Measurements from ENCODE around the gene PIH1D1. TPM values are rescaled to one million over a fixed set of nuclear protein-coding genes. Genes with fewer than 3 reads are reported as not detected.

PIH1D1 gene
- total and polyA plus RNA-seq, 2 experiments from 2014 or later, result 103 to 164 TPM

GRCh38 chr19:49418511-49418910 is 33.1 kb downstream of the PIH1D1 start:
- TF ChIP-seq POLR2AphosphoS5 (IDR thresholded peaks at IDR 0.05; ENCODE audit: low read depth), result no peak
- Mint-ChIP-seq H3K4me1 (peaks cover 51% of the 10 kb centered on the region), H3K36me3 (ENCODE audit: low read depth) (no peaks in the 10 kb centered on the region; the same call in 2 of the 3 replicates), H3K27ac (no peak overlapping the region), H3K9me3 (peaks cover under 1% of the 10 kb centered on the region), H3K27me3 (ENCODE audit: insufficient read depth, low read depth, poor library complexity) (peaks cover 32% of the 10 kb centered on the region), H3K4me3 (no peak overlapping the region)
- H3K79me2 ChIP-seq (replicated peaks; ENCODE audit: insufficient read depth), result no peaks in the 10 kb centered on the region
- no peak overlapping the region for H3K4me3 ChIP-seq
- ATAC-seq (no peak), DNase-seq (ENCODE audit: low spot score) (no peak)
- H3K4me2 ChIP-seq, result no peak overlapping the region
- H4K20me1 ChIP-seq (replicated peaks; ENCODE audit: insufficient read depth), result peaks cover 4% of the 10 kb centered on the region; the same call in 1 of the 2 replicates
- no peaks in the 10 kb centered on the region for H3K9me2 ChIP-seq (ENCODE audit: insufficient read depth)
- H3F3A ChIP-seq (replicated peaks; ENCODE audit: low read depth), result peaks cover 15% of the 10 kb centered on the region
- H2AFZ ChIP-seq, result no peak overlapping the region
- peaks cover 25% of the 10 kb centered on the region for H3K4me1 ChIP-seq (ENCODE audit: insufficient read depth)
- peaks cover 23% of the 10 kb centered on the region for H3K27me3 ChIP-seq (ENCODE audit: insufficient read depth)
- no peaks in the 10 kb centered on the region for H3K36me3 ChIP-seq (ENCODE audit: insufficient read depth)
- no peak overlapping the region for H3K27ac ChIP-seq (ENCODE audit: low read depth)

- H2AFZ ChIP-seq, result peak overlapping the region; percentile 59; the same call in 1 of the 2 replicates
- peaks cover 16% of the 10 kb centered on the region for H3K4me1 ChIP-seq (ENCODE audit: insufficient read depth)
- H3K9me2 ChIP-seq (ENCODE audit: insufficient read depth), result no peaks in the 10 kb centered on the region
- H3K79me2 ChIP-seq (replicated peaks; ENCODE audit: insufficient read depth), result no peaks in the 10 kb centered on the region
- peaks cover 9% of the 10 kb centered on the region for H3F3A ChIP-seq (replicated peaks; ENCODE audit: low read depth)
- peaks cover 4% of the 10 kb centered on the region; the same call in 1 of the 2 replicates for H4K20me1 ChIP-seq (replicated peaks; ENCODE audit: insufficient read depth)
- Mint-ChIP-seq H3K36me3 (ENCODE audit: low read depth) (no peaks in the 10 kb centered on the region; the same call in 2 of the 3 replicates), H3K27me3 (ENCODE audit: insufficient read depth, low read depth, poor library complexity) (peaks cover 21% of the 10 kb centered on the region), H3K9me3 (no peaks in the 10 kb centered on the region; the same call in 2 of the 3 replicates), H3K4me3 (no peak overlapping the region), H3K27ac (no peak overlapping the region), H3K4me1 (peaks cover 46% of the 10 kb centered on the region)
- H3K4me2 ChIP-seq, result no peak overlapping the region
- H3K36me3 ChIP-seq (ENCODE audit: insufficient read depth), result no peaks in the 10 kb centered on the region
- TF ChIP-seq ZNF331 (CRISPR knock-in tag; IDR thresholded peaks at IDR 0.05; ENCODE audit: low read depth) (no peak), CTCF (conservative IDR thresholded peaks at IDR 0.05; ENCODE audit: low read depth in 2 of 2) (peak; percentile 35 to 75)
- ATAC-seq (peak; percentile 37), DNase-seq (ENCODE audit: low spot score) (no peak)
- H3K27ac ChIP-seq (ENCODE audit: low read depth), result no peak overlapping the region
- H3K4me3 ChIP-seq, result no peak overlapping the region
- H3K27me3 ChIP-seq (ENCODE audit: insufficient read depth), result peaks cover 9% of the 10 kb centered on the region
These were observed 34.5 kb downstream of the PIH1D1 start for GRCh38 chr19:49417088-49417487.

GRCh38 chr19:49415810-49416200 is 35.8 kb downstream of the PIH1D1 start:
- Mint-ChIP-seq H3K27me3 (ENCODE audit: insufficient read depth, low read depth, poor library complexity) (peaks cover 10% of the 10 kb centered on the region), H3K9me3 (no peaks in the 10 kb centered on the region), H3K4me3 (no peak overlapping the region; the same call in 2 of the 3 replicates), H3K4me1 (peaks cover 37% of the 10 kb centered on the region), H3K36me3 (ENCODE audit: low read depth) (no peaks in the 10 kb centered on the region), H3K27ac (no peak overlapping the region)
- Histone ChIP-seq H2AFZ (no peak overlapping the region), H3K4me2 (no peak overlapping the region), H3K9me2 (ENCODE audit: insufficient read depth) (no peaks in the 10 kb centered on the region), H3F3A (replicated peaks; ENCODE audit: low read depth) (peaks cover 4% of the 10 kb centered on the region; the same call in 1 of the 2 replicates), H4K20me1 (replicated peaks; ENCODE audit: insufficient read depth) (no peaks in the 10 kb centered on the region), H3K27me3 (ENCODE audit: insufficient read depth) (no peaks in the 10 kb centered on the region), H3K27ac (ENCODE audit: low read depth) (no peak overlapping the region), H3K36me3 (ENCODE audit: insufficient read depth) (no peaks in the 10 kb centered on the region), H3K79me2 (replicated peaks; ENCODE audit: insufficient read depth) (no peaks in the 10 kb centered on the region), H3K4me3 (no peak overlapping the region), H3K4me1 (ENCODE audit: insufficient read depth) (peaks cover 11% of the 10 kb centered on the region)
- ATAC-seq (no peak), DNase-seq (ENCODE audit: low spot score) (no peak)
- TF ChIP-seq STAT1 (IDR thresholded peaks at IDR 0.05; ENCODE audit: unreplicated experiment), result no peak
- no peak for TF ChIP-seq EZH2 (IDR thresholded peaks at IDR 0.05; ENCODE audit: low read depth, unreplicated experiment)
- TF ChIP-seq JUNB (IDR thresholded peaks at IDR 0.05; ENCODE audit: unreplicated experiment), result no peak
- TF ChIP-seq REST (IDR thresholded peaks at IDR 0.05; ENCODE audit: unreplicated experiment), result no peak
- TF ChIP-seq ETS1 (IDR thresholded peaks at IDR 0.05), result no peak
- no peak for TF ChIP-seq POLR2AphosphoS5 (IDR thresholded peaks at IDR 0.05; ENCODE audit: low read depth)

Data from GM23338 (cell line).